Measurements from ENCODE around the gene MAGEC2. TPM values are rescaled to one million over a fixed set of nuclear protein-coding genes. Genes with fewer than 3 reads are reported as not detected.

The MAGEC2 gene, protein sequence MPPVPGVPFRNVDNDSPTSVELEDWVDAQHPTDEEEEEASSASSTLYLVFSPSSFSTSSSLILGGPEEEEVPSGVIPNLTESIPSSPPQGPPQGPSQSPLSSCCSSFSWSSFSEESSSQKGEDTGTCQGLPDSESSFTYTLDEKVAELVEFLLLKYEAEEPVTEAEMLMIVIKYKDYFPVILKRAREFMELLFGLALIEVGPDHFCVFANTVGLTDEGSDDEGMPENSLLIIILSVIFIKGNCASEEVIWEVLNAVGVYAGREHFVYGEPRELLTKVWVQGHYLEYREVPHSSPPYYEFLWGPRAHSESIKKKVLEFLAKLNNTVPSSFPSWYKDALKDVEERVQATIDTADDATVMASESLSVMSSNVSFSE
- polyA plus RNA-seq (ENCODE audit: insufficient read length in 4 of 4), result not detected

DNA sequence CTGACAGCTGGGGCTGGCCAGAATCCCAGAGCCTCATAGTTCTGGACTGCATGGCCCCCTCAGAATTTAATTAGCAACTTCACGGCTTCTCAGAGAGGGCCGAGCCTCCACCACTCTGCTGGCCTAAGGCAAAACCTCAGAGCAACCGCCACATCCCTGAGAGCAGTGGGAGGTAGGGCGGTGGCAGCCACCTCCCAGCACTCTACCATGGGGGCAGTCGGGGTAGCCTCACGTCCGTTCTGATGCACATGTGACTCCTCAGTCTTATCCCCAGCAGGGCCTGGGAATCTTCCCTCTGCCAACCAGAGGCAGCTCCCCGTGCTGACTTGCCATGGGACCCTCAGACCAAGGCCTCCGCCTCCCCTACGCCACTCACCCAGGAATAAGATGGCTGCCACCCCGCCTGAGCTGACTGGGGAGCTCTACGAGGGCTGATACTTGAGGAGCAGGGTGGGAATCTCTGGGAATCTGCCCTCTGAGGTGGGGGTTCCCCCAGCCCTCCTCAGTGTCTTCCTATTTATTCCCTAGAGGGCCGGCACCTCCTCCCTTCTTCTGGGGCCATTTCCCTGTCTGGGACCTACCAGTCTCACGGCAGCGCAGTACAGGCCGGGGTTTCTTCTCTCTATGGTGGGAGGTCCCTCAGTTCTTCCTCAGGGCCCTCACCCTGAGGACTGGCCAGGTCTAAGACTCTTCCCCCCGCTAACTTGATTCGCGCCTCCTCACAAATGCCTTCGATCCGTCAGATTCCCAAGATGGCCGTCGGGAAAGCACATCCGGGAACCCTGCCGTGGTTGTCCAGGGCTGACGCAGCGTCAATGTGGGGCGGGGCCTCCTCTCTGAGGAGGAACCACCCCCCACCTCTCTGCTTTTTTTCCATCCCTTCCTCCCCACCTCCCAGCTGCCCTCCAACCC, at the start of gene MAGEC2:
TSS of gene MAGEC2 (minus strand) at position 769 of the 912 bp plus-strand sequence. CDS start 1,303 bp downstream, outside the sequence.
- no peak for DNase-seq (ENCODE audit: low read depth in 4 of 4, low spot score in 2 of 4)

- DNase-seq (ENCODE audit: low read depth in 4 of 4, low spot score in 2 of 4), result no peak
These were observed 46.6 kb upstream of the MAGEC2 start for GRCh38 chrX:142251680-142252079.

DNA sequence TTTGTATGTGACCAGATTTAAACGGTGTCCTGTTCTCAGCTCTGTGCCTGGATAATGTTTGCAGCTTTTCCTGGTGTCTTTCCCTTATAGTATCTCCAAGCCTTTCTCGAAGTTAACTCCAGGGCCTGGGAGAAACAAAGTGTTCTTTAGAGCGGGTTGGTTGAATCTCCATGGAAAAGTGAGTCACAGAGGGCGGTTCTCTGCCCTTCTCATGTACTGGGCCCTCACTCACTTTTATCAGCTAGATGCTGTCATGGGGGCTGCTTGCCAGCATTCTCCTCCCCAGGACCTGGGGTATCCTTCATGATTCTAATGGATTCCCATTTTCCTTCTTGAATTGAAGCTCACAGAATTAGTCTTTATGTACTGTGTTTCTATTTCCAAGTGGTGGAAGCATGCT, 46.1 kb upstream of the MAGEC2 start:
- DNase-seq (ENCODE audit: low read depth in 4 of 4, low spot score in 2 of 4), result no peak

- no peak for DNase-seq (ENCODE audit: low read depth in 4 of 4, low spot score in 2 of 4)
These were observed 45.4 kb upstream of the MAGEC2 start for GRCh38 chrX:142250502-142250901.

GRCh38 chrX:142249721-142250120, 44.6 kb upstream of the MAGEC2 start:
- no peak for DNase-seq (ENCODE audit: low read depth in 4 of 4, low spot score in 2 of 4)

DNA sequence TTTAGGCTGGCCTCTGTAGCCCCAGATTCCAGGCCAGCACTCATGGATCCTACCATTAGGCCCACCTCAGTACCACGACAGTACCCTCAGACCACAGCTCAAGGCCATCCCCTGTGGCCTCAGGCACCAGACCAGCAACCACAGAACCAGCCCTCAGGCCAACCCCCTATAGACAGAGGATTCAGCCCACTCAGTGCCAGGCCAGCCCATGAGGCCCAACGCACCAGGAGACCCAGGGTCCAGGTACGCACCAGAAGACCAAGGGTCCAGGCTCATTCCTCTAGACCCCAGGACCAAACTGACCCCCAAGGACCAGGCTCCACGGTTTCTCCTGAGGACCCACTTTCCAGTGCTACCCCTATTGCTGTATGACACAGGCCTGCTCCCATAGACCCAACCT, 39.5 kb upstream of the MAGEC2 start:
- DNase-seq (ENCODE audit: low read depth in 4 of 4, low spot score in 2 of 4), result no peak

DNA sequence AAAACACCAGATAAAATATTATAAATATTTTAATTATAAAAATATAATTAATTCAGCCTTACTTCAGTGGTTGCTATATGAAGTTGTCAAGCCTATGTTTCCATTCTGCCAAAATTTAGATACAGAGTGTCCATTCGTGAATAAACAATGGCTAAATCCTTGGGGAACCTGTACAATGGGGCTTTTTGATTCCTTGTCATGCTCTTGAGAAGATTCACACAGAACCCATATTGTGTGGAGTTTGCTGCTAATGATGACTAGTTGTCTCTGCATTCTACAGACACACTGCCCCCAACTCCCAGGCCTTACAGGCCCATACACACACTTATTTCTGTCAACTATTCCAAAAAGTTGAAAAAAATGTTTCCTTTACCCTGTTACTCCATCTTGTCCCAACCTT, 33.4 kb upstream of the MAGEC2 start:
- DNase-seq (ENCODE audit: low read depth in 4 of 4, low spot score in 2 of 4), result no peak

DNA sequence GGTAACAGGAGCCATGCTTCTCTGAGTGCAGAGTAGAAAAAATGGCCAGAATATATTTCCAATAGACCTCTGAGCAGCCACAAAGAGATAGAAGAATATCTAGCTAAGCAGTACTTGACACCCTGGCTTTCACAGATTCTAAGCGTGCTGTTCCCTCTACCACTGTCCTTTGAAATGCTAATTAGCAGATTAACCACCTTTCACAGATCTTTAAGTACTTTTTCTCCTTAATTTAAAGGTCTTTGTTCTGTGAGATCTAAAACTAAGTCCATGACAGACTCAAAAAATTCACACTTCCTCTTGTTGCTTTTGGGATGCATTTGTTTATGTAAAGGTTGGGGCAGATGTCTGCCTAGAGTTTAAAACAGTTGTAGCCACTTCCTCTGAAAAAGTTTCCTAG, 28.3 kb upstream of the MAGEC2 start:
- no peak for DNase-seq (ENCODE audit: low read depth in 4 of 4, low spot score in 2 of 4)

DNA sequence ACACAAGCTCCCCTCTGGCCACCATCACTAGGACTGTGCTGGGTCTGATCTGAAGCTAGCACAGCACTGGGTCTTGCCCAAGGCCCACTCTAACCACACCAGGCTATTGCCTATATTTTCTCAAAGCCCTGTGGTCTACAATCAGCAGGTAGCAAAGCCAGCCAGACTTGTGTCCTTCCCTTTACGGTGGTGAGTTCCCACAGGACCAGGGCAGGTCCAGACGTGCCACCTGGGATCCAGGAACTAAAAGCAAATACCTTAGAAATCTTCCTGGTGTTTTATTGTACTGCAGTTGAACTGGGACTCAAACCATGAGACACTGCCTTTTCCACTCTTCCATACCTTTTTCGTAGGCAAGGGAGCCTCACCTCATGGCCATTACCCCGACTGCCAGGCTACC, 9.0 kb upstream of the MAGEC2 start:
- no peak for DNase-seq (ENCODE audit: low read depth in 4 of 4, low spot score in 2 of 4)

GRCh38 chrX:142201113-142201512, 4.0 kb downstream of the MAGEC2 start:
- DNase-seq (ENCODE audit: low read depth in 4 of 4, low spot score in 2 of 4), result no peak

DNA sequence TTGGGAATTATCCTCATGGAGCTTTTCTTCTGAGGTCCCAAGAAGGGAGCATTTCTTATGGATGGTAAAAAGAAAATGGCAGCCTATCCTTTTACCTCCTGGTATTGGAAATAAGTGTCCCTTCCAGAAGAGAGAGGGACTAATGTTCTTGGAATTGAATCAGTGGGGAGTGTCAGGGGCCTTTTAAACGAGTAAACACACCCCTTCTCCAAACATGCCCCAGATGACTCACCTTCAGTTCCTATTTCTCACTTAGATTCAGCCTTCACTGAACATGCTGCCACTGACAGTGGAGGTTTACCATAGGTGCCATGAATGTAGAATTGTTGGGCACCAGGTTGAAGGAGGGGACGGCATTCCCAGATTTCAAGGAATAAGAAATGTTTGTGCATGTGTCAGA, 19.0 kb downstream of the MAGEC2 start:
- DNase-seq (ENCODE audit: low read depth in 4 of 4, low spot score in 2 of 4), result no peak

GRCh38 chrX:142184756-142185602, 20.1 kb downstream of the MAGEC2 start:
- DNase-seq (ENCODE audit: low read depth in 4 of 4, low spot score in 2 of 4), result no peak

DNA sequence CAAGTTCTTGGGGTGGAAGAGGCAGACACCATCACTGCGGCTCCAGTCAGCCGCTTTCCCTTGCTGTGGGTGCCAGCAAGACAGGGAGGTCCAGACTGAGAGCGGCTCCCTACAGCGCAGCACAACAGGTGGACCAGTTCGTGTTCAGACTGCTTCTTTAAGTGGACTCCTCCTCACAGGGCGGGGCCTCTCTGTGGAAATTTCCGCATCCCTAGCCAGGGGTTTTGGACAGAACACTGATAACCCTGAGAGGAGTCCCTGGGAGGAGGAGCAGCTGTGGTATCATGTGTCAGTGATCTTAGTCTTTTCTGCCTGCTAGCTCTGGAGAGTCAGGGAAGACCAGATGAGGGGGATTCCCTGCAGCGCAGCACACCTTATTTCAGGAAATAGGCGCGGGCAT, 48.5 kb downstream of the MAGEC2 start:
- no peak for DNase-seq (ENCODE audit: low read depth in 4 of 4, low spot score in 2 of 4)
